Measurements from ENCODE around the gene NUDT4.

The NUDT4 gene

GRCh38 chr12:93438266-93439050 is 60.7 kb downstream of the NUDT4 start:
- Histone ChIP-seq H3K36me3 (ENCODE audit: control insufficient read depth in 1 of 2, insufficient read depth in 2 of 2, low read length in 2 of 2) (peaks cover 0 to 4% of the 10 kb centered on the region in 2 donors), H3K4me1 (ENCODE audit: control insufficient read depth in 1 of 2, insufficient read depth in 2 of 2, low read length in 2 of 2) (peaks cover 15 to 58% of the 10 kb centered on the region in 2 donors), H3K27ac (ENCODE audit: low read length) (no peak overlapping the region), H3K4me3 (ENCODE audit: low read depth in 1 of 2, low read length in 2 of 2) (no peak overlapping the region), H3K27me3 (ENCODE audit: low read depth, low read length) (no peaks in the 10 kb centered on the region), H3K9me3 (ENCODE audit: control insufficient read depth in 1 of 2, low read length in 2 of 2) (no peaks in the 10 kb centered on the region)

- H3K4me1 ChIP-seq (ENCODE audit: control insufficient read depth in 1 of 2, insufficient read depth in 2 of 2, low read length in 2 of 2) = peaks cover 13 to 41% of the 10 kb centered on the region in 2 donors
- no peaks in the 10 kb centered on the region for H3K9me3 ChIP-seq (ENCODE audit: control insufficient read depth in 1 of 2, low read length in 2 of 2)
- peaks cover 0 to 4% of the 10 kb centered on the region in 2 donors for H3K36me3 ChIP-seq (ENCODE audit: control insufficient read depth in 1 of 2, insufficient read depth in 2 of 2, low read length in 2 of 2)
- peak overlapping the region; percentile 68 for H3K27ac ChIP-seq (ENCODE audit: low read length)
- H3K4me3 ChIP-seq (ENCODE audit: low read depth in 1 of 2, low read length in 2 of 2) = peak overlapping the region; percentile 92 to 93
- no peaks in the 10 kb centered on the region for H3K27me3 ChIP-seq (ENCODE audit: low read depth, low read length)
Measured at GRCh38 chr12:93440043-93440835, 62.5 kb downstream of the NUDT4 start.

- Histone ChIP-seq H3K36me3 (ENCODE audit: control insufficient read depth in 1 of 2, insufficient read depth in 2 of 2, low read length in 2 of 2) (peaks cover 0 to 4% of the 10 kb centered on the region in 2 donors), H3K4me3 (ENCODE audit: low read depth in 1 of 2, low read length in 2 of 2) (peak overlapping the region; percentile 92 to 93), H3K27ac (ENCODE audit: low read length) (peak overlapping the region; percentile 68), H3K4me1 (ENCODE audit: control insufficient read depth in 1 of 2, insufficient read depth in 2 of 2, low read length in 2 of 2) (peaks cover 13 to 36% of the 10 kb centered on the region in 2 donors), H3K27me3 (ENCODE audit: low read depth, low read length) (no peaks in the 10 kb centered on the region), H3K9me3 (ENCODE audit: control insufficient read depth in 1 of 2, low read length in 2 of 2) (no peaks in the 10 kb centered on the region)
Measured at GRCh38 chr12:93441081-93441616, 63.4 kb downstream of the NUDT4 start.

GRCh38 chr12:93441617-93442410 is 64.1 kb downstream of the NUDT4 start, which contains the start of gene UBE2N:
TSS of gene UBE2N (minus strand) at chr12:93441947. CDS start at chr12:93441884, 63 bp downstream.
- Histone ChIP-seq H3K27ac (ENCODE audit: low read length) (peak within 1 kb of the TSS; percentile 92), H3K4me1 (ENCODE audit: control insufficient read depth in 1 of 2, insufficient read depth in 2 of 2, low read length in 2 of 2) (peaks cover 13 to 35% of the 10 kb centered on the region in 2 donors), H3K27me3 (ENCODE audit: low read depth, low read length) (no peaks in the 10 kb centered on the region), H3K4me3 (ENCODE audit: low read depth in 1 of 2, low read length in 2 of 2) (peak within 1 kb of the TSS; percentile 92 to 93), H3K9me3 (ENCODE audit: control insufficient read depth in 1 of 2, low read length in 2 of 2) (no peaks in the 10 kb centered on the region), H3K36me3 (ENCODE audit: control insufficient read depth in 1 of 2, insufficient read depth in 2 of 2, low read length in 2 of 2) (peaks cover 0 to 4% of the 10 kb centered on the region in 2 donors)

- peaks cover 13 to 35% of the 10 kb centered on the region in 2 donors for H3K4me1 ChIP-seq (ENCODE audit: control insufficient read depth in 1 of 2, insufficient read depth in 2 of 2, low read length in 2 of 2)
- no peaks in the 10 kb centered on the region for H3K27me3 ChIP-seq (ENCODE audit: low read depth, low read length)
- H3K27ac ChIP-seq (ENCODE audit: low read length) = peak overlapping the region; percentile 92
- peaks cover 0 to 4% of the 10 kb centered on the region in 2 donors for H3K36me3 ChIP-seq (ENCODE audit: control insufficient read depth in 1 of 2, insufficient read depth in 2 of 2, low read length in 2 of 2)
- H3K9me3 ChIP-seq (ENCODE audit: control insufficient read depth in 1 of 2, low read length in 2 of 2) = no peaks in the 10 kb centered on the region
- peak overlapping the region; percentile 84 to 92 for H3K4me3 ChIP-seq (ENCODE audit: low read depth in 1 of 2, low read length in 2 of 2)
Measured at GRCh38 chr12:93442411-93443340, 65.0 kb downstream of the NUDT4 start.

GRCh38 chr12:93443576-93443975 is 65.9 kb downstream of the NUDT4 start:
- H3K27ac ChIP-seq (ENCODE audit: low read length) = no peak overlapping the region
- no peaks in the 10 kb centered on the region for H3K9me3 ChIP-seq (ENCODE audit: control insufficient read depth in 1 of 2, low read length in 2 of 2)
- H3K4me3 ChIP-seq (ENCODE audit: low read depth in 1 of 2, low read length in 2 of 2) = no peak overlapping the region
- H3K36me3 ChIP-seq (ENCODE audit: control insufficient read depth in 1 of 2, insufficient read depth in 2 of 2, low read length in 2 of 2) = peaks cover 0 to 4% of the 10 kb centered on the region in 2 donors
- H3K4me1 ChIP-seq (ENCODE audit: control insufficient read depth in 1 of 2, insufficient read depth in 2 of 2, low read length in 2 of 2) = peaks cover 13 to 29% of the 10 kb centered on the region in 2 donors
- H3K27me3 ChIP-seq (ENCODE audit: low read depth, low read length) = no peaks in the 10 kb centered on the region

GRCh38 chr12:93447555-93448290 is 70.0 kb downstream of the NUDT4 start:
- H3K27me3 ChIP-seq (ENCODE audit: low read depth, low read length) = no peaks in the 10 kb centered on the region
- H3K9me3 ChIP-seq (ENCODE audit: control insufficient read depth in 1 of 2, low read length in 2 of 2) = no peaks in the 10 kb centered on the region
- no peaks in the 10 kb centered on the region for H3K36me3 ChIP-seq (ENCODE audit: control insufficient read depth in 1 of 2, insufficient read depth in 2 of 2, low read length in 2 of 2)
- H3K27ac ChIP-seq (ENCODE audit: low read length) = no peak overlapping the region
- peaks cover 0 to 5% of the 10 kb centered on the region in 2 donors for H3K4me1 ChIP-seq (ENCODE audit: control insufficient read depth in 1 of 2, insufficient read depth in 2 of 2, low read length in 2 of 2)
- H3K4me3 ChIP-seq (ENCODE audit: low read depth in 1 of 2, low read length in 2 of 2) = no peak overlapping the region

GRCh38 chr12:93448796-93449195 is 71.1 kb downstream of the NUDT4 start:
- Histone ChIP-seq H3K4me3 (ENCODE audit: low read depth in 1 of 2, low read length in 2 of 2) (no peak overlapping the region), H3K27me3 (ENCODE audit: low read depth, low read length) (no peaks in the 10 kb centered on the region), H3K36me3 (ENCODE audit: control insufficient read depth in 1 of 2, insufficient read depth in 2 of 2, low read length in 2 of 2) (no peaks in the 10 kb centered on the region), H3K27ac (ENCODE audit: low read length) (no peak overlapping the region), H3K9me3 (ENCODE audit: control insufficient read depth in 1 of 2, low read length in 2 of 2) (no peaks in the 10 kb centered on the region), H3K4me1 (ENCODE audit: control insufficient read depth in 1 of 2, insufficient read depth in 2 of 2, low read length in 2 of 2) (no peaks in the 10 kb centered on the region)

- Histone ChIP-seq H3K4me1 (ENCODE audit: control insufficient read depth in 1 of 2, insufficient read depth in 2 of 2, low read length in 2 of 2) (no peaks in the 10 kb centered on the region), H3K27ac (ENCODE audit: low read length) (no peak overlapping the region), H3K36me3 (ENCODE audit: control insufficient read depth in 1 of 2, insufficient read depth in 2 of 2, low read length in 2 of 2) (no peaks in the 10 kb centered on the region), H3K27me3 (ENCODE audit: low read depth, low read length) (no peaks in the 10 kb centered on the region), H3K4me3 (ENCODE audit: low read depth in 1 of 2, low read length in 2 of 2) (no peak overlapping the region), H3K9me3 (ENCODE audit: control insufficient read depth in 1 of 2, low read length in 2 of 2) (no peaks in the 10 kb centered on the region)
Measured at GRCh38 chr12:93449277-93449676, 71.6 kb downstream of the NUDT4 start.

Measured in muscle layer of duodenum (tissue), 2 donors.